Inflammatory macrophage (primary cell): ENCODE measurements around the gene MEGF6.

Source experiments
- DNase-seq, 2 donors: peaks; one replicate each; pipeline ENCODE4 v3.0.0-alpha.2; 2020 to 2022
- total RNA-seq, 18 experiments: gene quantifications; one replicate each; lab custom pipeline; 2026; ENCODE audit warnings: mixed read lengths in 6 of 18, inconsistent platforms in 2 of 18; lab: John Stamatoyannopoulos, UW

The MEGF6 gene
- 5.9 to 38.4 (median 14.7) reads per million in 18 experiments for total RNA-seq

- DNase-seq, result no peak
Measured at GRCh38 chr1:3611170-3612019, at the start of gene MEGF6. TSS of gene MEGF6 (minus strand) at chr1:3611508. CDS start at chr1:3611268, 240 bp downstream.

GRCh38 chr1:3660704-3661103 is 49.4 kb upstream of the MEGF6 start:
- DNase-seq, result peak in 1 of 2 donors; percentile 39

- DNase-seq, result no peak
Measured at GRCh38 chr1:3659093-3659492, 47.8 kb upstream of the MEGF6 start.

GRCh38 chr1:3658231-3658615 is 46.9 kb upstream of the MEGF6 start:
- no peak for DNase-seq

GRCh38 chr1:3657578-3658230 is 46.4 kb upstream of the MEGF6 start:
- DNase-seq, result no peak

GRCh38 chr1:3657096-3657475 is 45.8 kb upstream of the MEGF6 start:
- no peak for DNase-seq

- no peak for DNase-seq
Measured at GRCh38 chr1:3656450-3657095, 45.3 kb upstream of the MEGF6 start.

- DNase-seq, result no peak
Measured at GRCh38 chr1:3654549-3655281, 43.4 kb upstream of the MEGF6 start.

GRCh38 chr1:3653286-3653618 is 41.9 kb upstream of the MEGF6 start:
- DNase-seq, result no peak

- DNase-seq, result no peak
Measured at GRCh38 chr1:3652548-3653285, 41.4 kb upstream of the MEGF6 start.

GRCh38 chr1:3651930-3652547 is 40.7 kb upstream of the MEGF6 start, which contains the start of gene TP73:
TSS of gene TP73 (plus strand) at chr1:3652516. CDS start at chr1:3682366, 29,850 bp downstream.
- DNase-seq, result peak in 1 of 2 donors; percentile 4

- DNase-seq, result no peak
Measured at GRCh38 chr1:3651026-3651929, 40.0 kb upstream of the MEGF6 start.

- no peak for DNase-seq
Measured at GRCh38 chr1:3650248-3651025, 39.1 kb upstream of the MEGF6 start.

GRCh38 chr1:3649342-3650247 is 38.3 kb upstream of the MEGF6 start, which contains the start of gene WRAP73:
TSS of gene WRAP73 (minus strand) at chr1:3650103. CDS start at chr1:3649999, 104 bp downstream.
- DNase-seq, result peak; percentile 96 to 98

- no peak for DNase-seq
Measured at GRCh38 chr1:3646596-3646995, 35.3 kb upstream of the MEGF6 start.

GRCh38 chr1:3645666-3646355 is 34.5 kb upstream of the MEGF6 start:
- DNase-seq, result no peak

- DNase-seq, result no peak
Measured at GRCh38 chr1:3645247-3645646, 33.9 kb upstream of the MEGF6 start.

- DNase-seq, result no peak
Measured at GRCh38 chr1:3644273-3644672, 33.0 kb upstream of the MEGF6 start.
